Measurements from ENCODE around the gene RSAD1. TPM values are rescaled to one million over a fixed set of nuclear protein-coding genes. Genes with fewer than 3 reads are reported as not detected.

The RSAD1 gene
- total and polyA plus RNA-seq, 9 donors, result 23.9 to 42.0 (median 33.7) TPM

Other genes starting within 250 kb of the RSAD1 start
- gene TMEM92, start 204.4 kb upstream of the RSAD1 start, total RNA-seq, result 0.35 TPM
- gene TMEM92, start 204.4 kb upstream of the RSAD1 start, polyA plus RNA-seq (ENCODE audit: insufficient read depth in 1 of 8, insufficient read length in 8 of 8, low replicate concordance in 1 of 8), result 1 to 10 TPM in 7 of 8 donors, under 1 TPM in 1; 0.78 to 3.6 (median 1.4) TPM
- gene XYLT2, start 132.7 kb upstream of the RSAD1 start, total RNA-seq, result 25.3 TPM
- gene XYLT2, start 132.7 kb upstream of the RSAD1 start, polyA plus RNA-seq (ENCODE audit: insufficient read depth in 1 of 8, insufficient read length in 8 of 8, low replicate concordance in 1 of 8), result 10 to 100 TPM; 16.7 to 26.7 (median 22.5) TPM
- gene MRPL27, start 105.7 kb upstream of the RSAD1 start, total RNA-seq, result 81.5 TPM
- 10 to 100 TPM; 52.4 to 67.0 (median 60.5) TPM for gene MRPL27, start 105.7 kb upstream of the RSAD1 start, polyA plus RNA-seq (ENCODE audit: insufficient read depth in 1 of 8, insufficient read length in 8 of 8, low replicate concordance in 1 of 8)
- 4.3 TPM for gene EME1, start 105.6 kb upstream of the RSAD1 start, total RNA-seq
- gene EME1, start 105.6 kb upstream of the RSAD1 start, polyA plus RNA-seq (ENCODE audit: insufficient read depth in 1 of 8, insufficient read length in 8 of 8, low replicate concordance in 1 of 8), result 1 to 10 TPM; 4.9 to 7.7 (median 5.4) TPM
- 41.7 TPM for gene LRRC59, start 81.3 kb upstream of the RSAD1 start, total RNA-seq
- 10 to 100 TPM; 48.4 to 84.2 (median 60.3) TPM for gene LRRC59, start 81.3 kb upstream of the RSAD1 start, polyA plus RNA-seq (ENCODE audit: insufficient read depth in 1 of 8, insufficient read length in 8 of 8, low replicate concordance in 1 of 8)
- gene ACSF2, start 52.6 kb upstream of the RSAD1 start, total RNA-seq, result 62.4 TPM
- gene ACSF2, start 52.6 kb upstream of the RSAD1 start, polyA plus RNA-seq (ENCODE audit: insufficient read depth in 1 of 8, insufficient read length in 8 of 8, low replicate concordance in 1 of 8), result 10 to 100 TPM; 60.4 to 81.6 (median 66.8) TPM
- 2.4 TPM for gene CHAD, start 10.0 kb upstream of the RSAD1 start, total RNA-seq
- 10 to 100 TPM in 1 of 8 donors, 1 to 10 TPM in 7; 4.4 to 13.5 (median 5.3) TPM for gene CHAD, start 10.0 kb upstream of the RSAD1 start, polyA plus RNA-seq (ENCODE audit: insufficient read depth in 1 of 8, insufficient read length in 8 of 8, low replicate concordance in 1 of 8)
- 0.66 TPM for gene MYCBPAP, start 29.6 kb downstream of the RSAD1 start, total RNA-seq
- 1 to 10 TPM in 3 of 8 donors, under 1 TPM in 5; 0.67 to 2.3 (median 0.88) TPM for gene MYCBPAP, start 29.6 kb downstream of the RSAD1 start, polyA plus RNA-seq (ENCODE audit: insufficient read depth in 1 of 8, insufficient read length in 8 of 8, low replicate concordance in 1 of 8)
- 0.18 TPM for gene EPN3, start 53.9 kb downstream of the RSAD1 start, total RNA-seq
- 1 to 10 TPM in 5 of 8 donors, under 1 TPM in 3; 0.67 to 3.0 (median 1.1) TPM for gene EPN3, start 53.9 kb downstream of the RSAD1 start, polyA plus RNA-seq (ENCODE audit: insufficient read depth in 1 of 8, insufficient read length in 8 of 8, low replicate concordance in 1 of 8)
- 27.1 TPM for gene SPATA20, start 68.3 kb downstream of the RSAD1 start, total RNA-seq
- 10 to 100 TPM; 24.4 to 37.6 (median 33.3) TPM for gene SPATA20, start 68.3 kb downstream of the RSAD1 start, polyA plus RNA-seq (ENCODE audit: insufficient read depth in 1 of 8, insufficient read length in 8 of 8, low replicate concordance in 1 of 8)
- 5.9 TPM for gene CACNA1G, start 81.9 kb downstream of the RSAD1 start, total RNA-seq
- gene CACNA1G, start 81.9 kb downstream of the RSAD1 start, polyA plus RNA-seq (ENCODE audit: insufficient read depth in 1 of 8, insufficient read length in 8 of 8, low replicate concordance in 1 of 8), result 10 to 100 TPM in 2 of 8 donors, 1 to 10 TPM in 6; 4.6 to 16.3 (median 8.3) TPM
- 0.27 TPM for gene ABCC3, start 156.0 kb downstream of the RSAD1 start, total RNA-seq
- 1 to 10 TPM in 3 of 8 donors, under 1 TPM in 5; 0.24 to 8.0 (median 0.44) TPM for gene ABCC3, start 156.0 kb downstream of the RSAD1 start, polyA plus RNA-seq (ENCODE audit: insufficient read depth in 1 of 8, insufficient read length in 8 of 8, low replicate concordance in 1 of 8)
- gene ANKRD40, start 229.1 kb downstream of the RSAD1 start, total RNA-seq, result 31.8 TPM
- gene ANKRD40, start 229.1 kb downstream of the RSAD1 start, polyA plus RNA-seq (ENCODE audit: insufficient read depth in 1 of 8, insufficient read length in 8 of 8, low replicate concordance in 1 of 8), result 10 to 100 TPM; 33.2 to 43.2 (median 37.3) TPM
- gene LUC7L3, start 240.7 kb downstream of the RSAD1 start, total RNA-seq, result 76.3 TPM
- 100 to 1,000 TPM; 247 to 302 (median 260) TPM for gene LUC7L3, start 240.7 kb downstream of the RSAD1 start, polyA plus RNA-seq (ENCODE audit: insufficient read depth in 1 of 8, insufficient read length in 8 of 8, low replicate concordance in 1 of 8)

Measured in muscle of leg (tissue), 9 donors.